Measurements from ENCODE around the gene TFAP2B.

DNA sequence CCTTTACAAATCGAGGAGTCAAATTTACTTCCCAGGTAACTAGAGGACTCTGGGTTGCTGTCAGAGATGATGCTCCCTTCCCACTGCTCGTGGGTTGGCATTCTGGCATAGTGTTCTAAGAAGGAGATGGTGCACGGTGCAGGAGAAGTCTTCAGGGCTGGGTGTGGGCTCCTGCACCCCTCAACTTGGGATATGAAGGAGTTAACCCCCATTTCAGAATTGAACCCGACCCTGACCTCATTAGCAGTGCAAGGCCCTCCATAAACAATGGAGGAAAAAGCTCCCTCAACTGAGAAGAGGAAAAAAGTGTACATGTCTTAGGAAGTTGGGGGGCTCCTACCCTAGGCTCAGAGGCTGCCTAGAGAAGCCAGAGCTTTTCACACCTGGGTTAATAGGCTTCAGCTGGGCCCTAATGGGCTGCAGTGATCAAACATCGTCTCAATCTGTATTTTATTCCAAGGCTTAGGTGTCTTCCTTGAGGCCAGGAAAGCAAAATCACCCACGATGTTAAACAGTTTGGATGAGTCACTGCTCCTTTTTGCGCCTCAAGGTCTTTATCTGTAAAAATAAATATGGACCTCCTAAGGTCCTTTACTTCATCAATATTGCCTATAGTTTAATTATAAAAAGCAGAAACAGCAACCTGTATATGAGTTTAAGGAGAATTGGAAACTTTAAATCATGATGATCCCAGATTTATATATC, 29.4 kb downstream of the TFAP2B start:
- TF ChIP-seq POLR2A (IDR thresholded peaks at IDR 0.05; ENCODE audit: low read length) (no peak), GATA1 (IDR thresholded peaks at IDR 0.05; ENCODE audit: low read depth, low read length) (no peak)

Data from erythroblast (primary cell).